Vein endothelial cell (primary cell): ENCODE measurements around the gene SLC5A11. TPM values are rescaled to one million over a fixed set of nuclear protein-coding genes. Genes with fewer than 3 reads are reported as not detected.

Source experiments
- total RNA-seq: library from RNA; depleted of rRNA; stranded (reverse); fragments of >200 nt; gene quantifications from 2 replicates; pipeline ENCODE4 v1.2.3, GENCODE V29; 2012

Gene SLC5A11
- 0.38 TPM in 1 of 2 replicates, not detected in the other for total RNA-seq

GRCh38 chr16:24845726-24846547, at the start of gene SLC5A11:
Gene SLC5A11, plus strand, starts transcription at chr16:24845963. Its CDS starts 12,681 bp downstream, at chr16:24858644.

Other genes starting within 250 kb of the SLC5A11 start
- 40.2 and 58.8 TPM in 2 replicates for gene TNRC6A, start 116.3 kb upstream of the SLC5A11 start, total RNA-seq
- 57.5 and 58.9 TPM in 2 replicates for gene ARHGAP17, start 169.4 kb downstream of the SLC5A11 start, total RNA-seq